Kidney glomerular epithelial cell (primary cell): Measurements from ENCODE around the gene PLEKHJ1.

ENCODE experiments used
- DNase-seq: peaks from one replicate; lab custom pipeline; 2025; lab: John Stamatoyannopoulos, UW

Gene PLEKHJ1

DNA sequence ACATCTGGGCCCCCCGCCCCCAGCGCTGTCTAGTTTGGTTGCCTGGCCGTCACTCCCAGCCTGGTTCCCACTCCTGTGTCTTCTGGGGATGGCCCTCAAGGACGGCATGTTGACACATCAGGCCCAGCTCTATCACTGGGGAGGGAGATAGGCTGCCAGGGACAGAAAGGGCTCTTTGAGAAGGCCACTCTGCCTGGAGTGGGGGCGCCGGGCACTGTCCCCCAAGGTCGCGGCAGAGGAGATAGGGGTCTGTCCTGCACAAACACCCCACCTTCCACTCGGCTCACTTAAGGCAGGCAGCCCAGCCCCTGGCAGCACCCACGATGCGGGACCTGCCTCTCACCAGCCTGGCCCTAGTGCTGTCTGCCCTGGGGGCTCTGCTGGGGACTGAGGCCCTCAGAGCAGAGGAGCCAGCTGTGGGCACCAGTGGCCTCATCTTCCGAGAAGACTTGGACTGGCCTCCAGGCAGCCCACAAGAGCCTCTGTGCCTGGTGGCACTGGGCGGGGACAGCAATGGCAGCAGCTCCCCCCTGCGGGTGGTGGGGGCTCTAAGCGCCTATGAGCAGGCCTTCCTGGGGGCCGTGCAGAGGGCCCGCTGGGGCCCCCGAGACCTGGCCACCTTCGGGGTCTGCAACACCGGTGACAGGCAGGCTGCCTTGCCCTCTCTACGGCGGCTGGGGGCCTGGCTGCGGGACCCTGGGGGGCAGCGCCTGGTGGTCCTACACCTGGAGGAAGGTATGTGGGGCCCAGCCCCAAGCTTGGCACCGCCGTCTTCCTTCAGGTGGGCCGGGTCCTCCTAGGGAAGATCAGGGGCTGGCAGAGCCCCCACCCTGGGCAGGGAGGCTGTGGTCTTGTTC is 13.1 kb upstream of the PLEKHJ1 start, which contains the start of gene AMH:
Gene AMH, plus strand, starts transcription at position 314 of the 857 bp plus-strand sequence. Its CDS starts 10 bp downstream, at position 324.
- no peak for DNase-seq

DNA sequence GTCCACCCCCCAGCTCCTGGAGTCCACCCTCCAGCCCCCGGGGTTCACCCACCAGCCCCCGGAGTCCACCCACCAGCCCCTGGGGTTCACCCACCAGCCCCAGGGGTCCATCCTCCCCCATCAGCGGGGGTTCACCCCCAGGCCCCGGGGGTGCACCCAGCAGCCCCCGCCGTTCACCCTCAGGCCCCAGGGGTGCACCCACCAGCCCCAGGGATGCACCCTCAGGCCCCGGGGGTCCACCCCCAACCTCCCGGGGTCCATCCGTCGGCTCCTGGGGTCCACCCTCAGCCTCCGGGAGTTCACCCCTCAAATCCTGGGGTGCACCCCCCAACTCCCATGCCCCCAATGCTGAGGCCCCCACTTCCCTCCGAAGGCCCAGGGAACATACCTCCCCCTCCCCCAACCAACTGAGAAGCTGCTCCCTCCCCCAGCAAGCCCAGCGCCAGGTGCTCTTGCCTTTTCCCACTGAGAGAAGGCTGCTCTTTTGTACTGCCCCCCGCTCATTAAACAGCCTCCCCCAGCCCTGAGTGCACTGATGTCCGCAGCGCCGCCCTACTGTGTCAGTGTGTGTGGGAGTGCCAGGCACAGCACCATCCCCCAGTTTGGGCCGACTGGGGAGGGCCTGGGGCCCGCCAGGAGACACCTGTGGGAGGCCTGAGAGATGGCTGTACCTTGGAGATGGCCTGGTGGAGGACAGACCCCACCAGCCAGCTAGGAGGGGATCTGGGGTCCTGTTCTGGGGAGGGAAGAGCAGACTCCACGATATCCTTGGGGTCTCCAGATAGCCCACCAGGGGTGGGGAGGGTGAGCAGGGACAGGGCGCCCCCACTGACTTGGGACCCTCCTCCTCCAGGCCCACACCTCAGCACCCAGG is 12.2 kb upstream of the PLEKHJ1 start:
- DNase-seq, result no peak

DNA sequence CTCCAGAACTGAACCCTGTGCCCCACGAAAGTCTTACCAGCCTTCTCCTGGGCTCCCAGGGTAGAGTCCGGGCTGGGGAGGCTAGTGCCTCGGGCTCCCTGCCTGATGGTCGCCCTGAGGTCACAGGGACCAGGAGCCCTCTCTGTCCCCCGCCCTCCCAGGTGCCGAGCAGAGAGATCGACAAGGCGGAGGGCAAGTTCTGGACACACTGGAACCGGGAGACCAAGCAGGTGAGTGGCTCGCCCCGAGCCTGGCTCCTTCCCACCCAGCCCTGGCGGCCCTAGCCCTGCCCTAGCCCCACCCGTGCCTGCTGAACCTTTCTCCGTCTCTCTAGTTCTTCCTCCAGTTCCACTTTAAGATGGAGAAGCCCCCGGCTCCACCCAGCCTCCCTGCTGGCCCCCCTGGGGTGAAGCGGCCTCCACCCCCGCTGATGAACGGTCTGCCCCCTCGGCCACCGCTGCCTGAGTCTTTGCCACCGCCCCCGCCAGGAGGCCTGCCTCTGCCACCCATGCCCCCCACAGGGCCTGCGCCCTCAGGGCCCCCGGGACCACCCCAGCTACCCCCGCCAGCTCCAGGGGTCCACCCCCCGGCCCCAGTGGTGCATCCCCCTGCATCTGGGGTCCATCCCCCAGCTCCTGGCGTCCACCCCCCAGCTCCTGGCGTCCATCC is 11.4 kb upstream of the PLEKHJ1 start:
- DNase-seq, result no peak

DNA sequence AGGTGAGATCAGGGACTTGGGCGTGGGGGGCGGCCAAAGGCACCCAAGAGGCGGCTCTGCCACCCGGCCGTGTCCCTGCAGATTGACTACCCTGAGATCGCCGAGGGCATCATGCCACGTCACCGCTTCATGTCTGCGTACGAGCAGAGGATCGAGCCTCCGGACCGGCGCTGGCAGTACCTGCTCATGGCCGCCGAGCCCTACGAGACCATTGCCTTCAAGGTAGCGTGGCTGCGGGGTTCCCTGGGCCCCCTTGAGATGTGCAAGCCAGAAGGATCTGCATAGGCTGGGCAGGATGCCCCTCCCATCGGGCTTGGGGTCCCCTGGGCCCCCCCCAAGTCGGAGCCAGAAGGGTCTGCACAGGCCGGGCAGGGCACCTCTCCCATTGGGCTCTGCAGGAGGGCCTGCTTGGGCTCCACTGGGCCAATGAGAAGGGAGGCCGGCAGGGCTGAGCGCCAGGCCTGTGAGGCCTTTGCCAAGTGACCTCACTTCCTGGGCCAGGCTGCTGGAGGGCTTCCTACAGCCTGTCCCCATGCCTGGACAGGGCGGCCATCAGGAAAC is 10.8 kb upstream of the PLEKHJ1 start:
- no peak for DNase-seq

DNA sequence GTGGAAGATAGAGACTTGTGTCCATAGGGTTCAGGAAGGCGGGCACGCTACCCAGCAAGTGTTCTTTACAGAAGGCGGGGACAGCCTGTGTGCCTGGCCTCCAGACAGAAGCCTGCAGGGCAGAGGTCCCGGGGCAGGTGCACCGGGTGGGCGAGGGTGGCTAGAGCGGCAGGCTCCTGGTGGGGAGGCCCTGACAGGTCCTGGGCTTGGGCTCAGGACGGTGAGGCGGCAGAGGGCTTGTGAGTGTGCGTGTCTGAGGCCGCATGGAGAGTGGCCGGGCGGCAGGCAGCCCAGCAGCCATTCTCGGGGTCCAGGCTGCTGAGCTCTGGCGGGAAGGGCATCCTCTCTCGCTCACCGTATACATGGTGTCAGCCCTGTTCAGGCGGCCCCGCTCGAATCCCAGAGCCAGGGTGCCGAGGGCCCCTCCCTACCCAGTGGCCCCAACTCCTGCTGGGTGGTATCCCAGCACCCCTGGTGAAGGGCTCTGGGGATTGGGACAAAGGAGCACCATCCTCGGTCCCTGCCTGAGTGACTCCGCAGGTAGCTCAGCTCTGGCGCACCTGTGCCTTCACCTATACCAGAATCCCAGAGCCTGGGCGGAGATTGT is 10.0 kb upstream of the PLEKHJ1 start:
- DNase-seq, result no peak

DNA sequence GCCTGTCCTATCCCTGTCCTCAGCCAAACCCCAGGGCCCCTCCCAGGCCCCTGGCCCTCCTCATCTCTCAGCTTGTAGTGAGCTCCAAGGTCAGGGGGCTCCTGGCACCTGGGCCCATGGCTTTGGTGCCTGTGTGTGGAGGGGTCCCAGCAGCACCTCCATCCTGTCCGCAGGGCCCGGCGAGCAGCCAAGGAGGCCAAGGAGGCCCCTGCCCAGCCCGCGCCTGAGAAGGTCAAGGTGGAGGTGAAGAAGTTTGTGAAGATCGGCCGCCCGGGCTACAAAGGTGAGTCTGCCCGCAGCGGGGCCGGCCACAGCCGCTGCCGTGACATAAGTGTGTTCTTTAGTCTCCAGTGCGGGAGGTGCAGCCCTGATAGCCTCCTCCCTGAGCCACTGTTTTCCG is 9.1 kb upstream of the PLEKHJ1 start:
- DNase-seq, result no peak

DNA sequence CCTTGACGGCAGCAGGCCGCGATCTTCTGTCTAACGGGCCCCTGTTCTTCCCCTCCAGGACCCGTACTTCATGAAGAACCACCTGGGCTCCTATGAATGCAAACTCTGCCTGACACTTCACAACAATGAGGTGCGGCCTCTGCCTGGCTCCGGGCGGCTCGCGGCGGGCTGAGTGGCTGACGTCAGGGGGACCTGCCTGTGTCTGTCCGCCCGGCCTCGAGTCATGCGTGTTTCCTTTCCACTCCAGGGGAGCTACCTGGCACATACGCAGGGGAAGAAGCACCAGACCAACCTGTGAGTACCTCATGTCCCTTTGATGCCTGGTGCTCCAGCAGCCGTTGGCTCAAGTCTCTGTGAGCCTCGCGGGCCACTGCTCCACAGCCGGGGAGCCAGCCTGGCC is 8.4 kb upstream of the PLEKHJ1 start:
- no peak for DNase-seq

DNA sequence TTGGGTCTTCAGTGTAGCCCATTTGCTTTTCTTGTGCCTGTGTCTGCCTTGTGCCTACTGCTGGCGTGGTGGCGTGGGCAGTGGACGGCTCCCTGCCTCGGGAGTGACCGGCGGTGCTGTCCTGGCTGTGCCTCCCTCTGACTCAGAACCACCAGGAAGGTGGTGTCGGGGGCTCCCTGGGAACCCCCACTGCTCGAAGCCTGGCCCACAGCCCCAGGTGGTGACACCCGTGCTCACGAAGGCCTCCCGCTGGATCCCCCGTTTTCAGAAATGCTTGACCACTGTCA is 7.9 kb upstream of the PLEKHJ1 start:
- DNase-seq, result no peak

DNA sequence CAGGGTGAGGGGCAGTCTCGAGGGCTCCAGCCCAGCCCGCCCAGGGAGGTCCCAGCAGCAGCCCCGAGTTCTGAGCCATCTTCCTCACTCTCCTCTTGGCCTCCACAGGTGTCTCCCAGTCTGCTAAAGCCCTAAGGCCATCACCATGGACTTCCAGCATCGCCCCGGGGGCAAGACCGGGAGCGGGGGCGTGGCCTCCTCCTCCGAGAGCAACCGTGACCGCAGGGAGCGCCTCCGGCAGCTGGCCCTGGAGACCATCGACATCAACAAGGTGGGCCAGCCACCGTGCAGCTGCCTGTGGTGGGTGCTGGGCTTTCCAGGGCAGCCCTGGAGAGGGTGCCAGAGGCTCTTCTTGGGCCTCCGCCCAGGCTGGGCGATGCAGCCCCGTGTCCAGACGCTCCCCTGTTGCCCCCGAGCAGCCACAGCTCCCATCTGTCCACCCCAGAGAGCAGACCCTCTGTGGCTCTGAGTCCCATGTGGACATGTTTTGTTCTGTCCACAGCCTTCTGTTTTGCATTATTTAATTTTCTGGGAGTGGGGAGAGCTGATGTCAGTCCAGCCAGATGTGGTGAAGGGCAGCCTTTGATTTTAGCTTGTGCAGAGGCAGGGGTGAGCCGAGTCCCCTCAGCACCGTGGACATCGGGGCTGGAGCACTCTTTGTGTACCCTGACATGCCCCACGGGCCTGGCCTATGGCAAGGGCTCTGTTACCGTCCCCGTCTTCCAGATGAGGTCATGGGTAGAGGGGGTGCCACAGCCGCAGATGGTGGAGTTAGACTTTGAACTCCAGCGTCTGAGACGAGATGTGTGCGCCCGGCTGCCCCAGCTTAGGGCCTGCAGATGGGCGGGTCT is 7.4 kb upstream of the PLEKHJ1 start:
- no peak for DNase-seq

DNA sequence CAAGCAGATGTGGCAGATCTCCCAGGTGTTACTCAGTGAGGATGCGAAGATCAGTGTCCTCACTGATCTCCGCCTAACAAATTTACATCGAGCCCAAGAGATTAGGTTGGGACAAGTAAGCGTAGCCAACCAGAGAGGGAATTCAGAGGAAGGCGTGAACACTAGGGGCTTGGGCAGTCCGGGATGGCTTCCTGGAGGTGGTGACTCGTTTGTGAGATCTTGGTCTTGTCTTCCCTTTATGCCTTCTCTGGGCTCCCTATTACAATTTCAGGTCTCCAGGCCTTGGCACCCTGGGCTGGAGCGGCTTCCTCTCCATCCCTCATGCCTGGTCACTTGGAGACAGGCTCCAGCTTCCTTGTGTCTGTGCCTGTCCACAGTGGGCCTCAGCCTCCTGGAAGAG is 6.7 kb upstream of the PLEKHJ1 start:
- DNase-seq, result no peak

DNA sequence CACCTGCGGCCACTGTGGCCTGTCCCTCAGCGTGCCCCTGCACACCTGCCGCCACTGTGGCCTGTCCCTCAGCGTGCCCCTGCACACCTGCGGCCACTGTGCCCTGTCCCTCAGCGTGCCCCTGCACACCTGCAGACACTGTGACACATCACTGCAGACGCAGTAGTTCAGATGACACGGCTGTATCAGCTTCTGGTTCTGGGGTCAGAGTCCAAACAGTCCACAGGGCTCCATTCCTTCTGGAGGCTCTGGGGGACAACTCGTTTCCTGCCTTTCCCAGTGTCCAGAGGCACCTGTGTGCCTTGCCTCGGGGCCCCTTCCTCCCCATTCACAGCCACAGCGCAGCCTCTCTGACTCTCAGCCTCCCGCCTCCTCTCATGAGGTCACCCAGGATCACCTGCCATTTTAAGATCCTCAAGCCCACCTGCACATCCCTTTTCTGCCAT is 6.0 kb upstream of the PLEKHJ1 start:
- DNase-seq, result no peak

DNA sequence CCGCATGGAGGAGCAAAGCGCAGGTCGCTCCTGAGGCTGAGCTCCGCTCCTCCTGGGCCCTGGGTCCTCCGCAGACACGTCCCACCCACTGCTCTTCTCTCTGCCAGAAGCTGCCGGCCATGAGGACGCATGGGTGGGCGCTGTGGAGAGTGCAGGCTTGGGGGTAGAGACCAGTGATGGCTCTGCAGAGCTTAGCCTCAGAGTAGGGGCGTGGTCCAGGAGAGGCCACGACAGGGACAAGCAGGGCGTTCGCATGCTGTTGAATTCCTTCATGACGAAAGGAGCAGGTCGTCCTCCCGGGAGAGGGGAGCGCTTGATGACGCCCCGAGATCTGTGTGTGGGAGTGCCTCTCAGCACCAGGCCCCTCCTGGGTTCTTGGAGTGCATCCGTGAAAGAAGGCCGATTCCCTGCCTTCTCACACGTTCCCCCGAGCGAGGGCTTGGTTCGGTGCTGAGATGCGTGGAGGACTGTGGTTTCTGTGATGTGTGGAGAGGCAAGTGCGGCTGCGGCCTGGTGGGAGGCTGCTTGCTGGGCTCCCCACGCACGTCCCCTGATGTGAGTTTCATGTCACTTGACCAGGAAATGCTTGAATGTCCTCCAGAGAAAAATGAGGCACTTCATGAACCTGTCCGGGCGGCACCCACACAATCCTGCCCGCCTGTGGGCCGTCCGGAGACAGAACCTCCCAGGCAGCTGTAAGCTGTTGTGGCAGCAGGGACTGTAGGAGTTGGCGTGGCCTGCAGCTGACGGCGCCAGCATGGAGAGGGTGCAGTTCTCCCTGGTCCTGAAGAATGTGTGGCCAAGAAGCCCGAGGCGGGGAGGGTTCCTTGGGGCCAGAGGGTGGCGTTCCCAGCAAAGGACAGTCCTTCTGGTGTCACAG is 5.0 kb upstream of the PLEKHJ1 start:
- DNase-seq, result no peak

DNA sequence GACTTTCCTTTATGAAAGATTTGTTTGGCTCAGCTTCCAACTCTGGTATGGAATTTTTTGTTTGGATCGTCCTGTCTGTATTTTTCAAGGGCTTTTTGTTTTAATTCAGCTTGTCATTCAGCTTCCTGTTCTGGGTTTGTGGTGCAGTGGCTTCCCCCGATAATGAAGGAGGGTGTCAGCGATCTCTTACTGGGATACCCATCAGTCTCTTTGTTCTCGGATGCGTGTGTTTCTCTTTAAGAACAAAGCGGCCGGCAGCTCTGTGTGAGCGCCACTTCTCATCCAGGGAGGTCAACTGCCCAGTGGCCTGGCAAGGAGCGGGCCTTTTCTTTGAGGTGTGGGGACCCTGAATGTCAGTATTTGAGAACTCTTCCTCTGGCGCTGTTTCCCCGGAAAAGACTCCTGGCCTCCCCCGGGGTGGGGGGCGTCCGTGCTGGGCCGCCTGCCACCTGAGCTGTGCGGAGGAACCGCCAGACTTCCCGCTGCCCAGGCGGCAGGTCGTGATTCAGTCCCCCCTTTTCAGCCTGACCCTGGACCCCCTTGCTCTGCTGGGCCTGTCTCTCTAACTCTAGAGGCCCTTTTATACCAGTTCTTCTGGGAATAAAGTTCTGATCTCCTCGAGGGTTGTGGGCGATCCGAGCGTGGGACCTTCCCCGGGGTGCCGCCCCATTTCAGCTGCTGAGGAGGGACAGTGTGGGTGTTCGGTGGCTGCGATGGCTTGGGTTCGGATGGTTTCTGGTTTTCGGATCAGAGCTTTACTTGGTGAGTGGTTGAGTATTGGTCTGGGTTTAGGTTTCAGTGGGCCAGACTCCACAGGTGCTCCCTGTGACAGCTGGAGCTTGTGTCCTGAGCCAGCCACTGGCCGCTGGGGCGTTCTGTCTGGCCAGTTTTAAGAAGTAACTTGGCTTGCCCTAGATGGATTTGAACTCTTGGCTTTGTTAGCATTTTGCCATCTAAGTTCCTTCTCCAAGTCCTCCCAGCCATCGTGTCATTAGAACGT is 3.9 kb upstream of the PLEKHJ1 start:
- no peak for DNase-seq

DNA sequence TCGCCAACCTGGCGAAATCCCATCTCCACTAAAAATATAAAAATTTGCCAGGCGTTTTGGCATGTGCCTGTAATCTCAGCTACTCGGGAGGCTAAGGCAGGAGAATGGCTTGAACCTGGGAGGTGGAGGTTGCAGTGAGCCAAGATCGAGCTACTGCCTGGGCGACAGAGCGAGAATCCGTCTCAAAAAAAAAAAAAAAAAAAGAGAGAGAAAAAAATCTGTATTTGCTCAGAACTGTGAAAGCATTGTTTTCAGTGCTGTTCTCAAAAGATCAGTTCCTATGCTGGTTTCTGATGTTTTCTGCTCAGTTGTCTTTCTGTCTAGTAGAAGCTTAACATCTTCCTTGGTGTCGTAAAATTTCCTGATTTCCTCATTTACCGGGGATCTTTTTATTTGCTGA is 3.0 kb upstream of the PLEKHJ1 start:
- no peak for DNase-seq

DNA sequence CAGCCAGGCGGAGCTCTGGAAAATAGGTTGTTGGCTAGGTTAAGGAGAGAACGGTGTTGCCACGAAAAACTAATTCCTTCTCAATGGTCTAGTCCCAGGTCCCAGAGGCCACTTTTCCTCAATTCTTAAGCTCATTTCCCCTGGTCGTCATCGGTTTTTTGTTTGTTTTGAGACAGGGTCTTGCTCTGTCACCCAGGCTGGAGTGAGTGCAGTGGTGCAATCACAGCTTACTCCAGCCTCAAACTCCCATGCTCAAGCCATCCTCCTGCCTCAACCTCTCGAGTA is 1.7 kb upstream of the PLEKHJ1 start:
- DNase-seq, result no peak

DNA sequence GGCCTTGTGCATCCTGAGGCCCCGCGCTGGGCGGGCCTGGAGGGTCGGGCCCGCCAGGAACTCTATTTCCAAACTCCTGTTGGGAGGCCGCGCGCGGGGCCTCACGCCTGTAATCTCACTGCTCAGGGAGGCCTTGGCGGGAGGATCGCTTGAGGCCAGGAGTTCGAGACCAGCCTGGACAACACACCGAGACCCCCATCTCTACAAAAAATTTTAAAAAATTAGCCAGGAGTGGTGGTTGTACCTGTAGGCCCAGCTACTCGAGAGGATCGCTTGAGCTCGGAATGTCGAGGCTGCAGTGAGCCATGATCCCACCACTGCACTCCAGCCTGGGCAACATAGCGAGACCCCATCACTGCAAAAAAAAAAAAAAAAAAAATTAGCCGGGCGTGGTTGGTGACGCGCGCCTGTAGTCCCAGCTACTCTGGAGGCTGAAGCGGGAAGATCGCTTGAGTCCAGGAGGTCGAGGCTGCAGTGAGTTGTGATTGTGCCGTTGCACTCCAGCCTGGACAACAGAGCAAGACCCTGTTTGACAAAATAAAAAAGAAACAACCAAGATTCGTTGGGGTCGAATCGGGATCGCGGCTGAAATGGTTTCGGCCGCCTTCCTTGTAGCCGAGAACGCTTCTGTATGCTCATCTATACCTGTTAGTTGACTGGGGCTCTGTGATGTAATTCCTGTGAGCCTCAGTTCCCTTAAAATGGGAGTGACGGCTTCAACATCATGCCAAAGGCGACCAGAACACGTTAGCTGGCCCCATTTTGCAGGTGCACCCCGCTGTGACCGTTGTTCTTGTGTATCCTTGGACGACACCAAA is 1.1 kb upstream of the PLEKHJ1 start:
- no peak for DNase-seq

DNA sequence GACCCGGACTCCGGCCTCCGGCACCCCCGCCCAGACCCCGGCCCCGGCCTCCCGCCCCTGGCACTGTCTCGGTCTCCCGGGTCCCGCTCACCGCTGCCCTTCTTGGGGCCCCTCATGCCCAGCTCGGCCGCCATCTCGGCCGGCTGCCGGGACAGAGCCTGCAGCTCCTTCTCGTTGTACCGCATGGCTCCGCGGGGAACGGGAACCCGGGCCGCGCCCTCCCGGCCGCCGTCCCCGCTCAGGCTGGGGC is 140 bp downstream of the PLEKHJ1 start:
- DNase-seq, result no peak

DNA sequence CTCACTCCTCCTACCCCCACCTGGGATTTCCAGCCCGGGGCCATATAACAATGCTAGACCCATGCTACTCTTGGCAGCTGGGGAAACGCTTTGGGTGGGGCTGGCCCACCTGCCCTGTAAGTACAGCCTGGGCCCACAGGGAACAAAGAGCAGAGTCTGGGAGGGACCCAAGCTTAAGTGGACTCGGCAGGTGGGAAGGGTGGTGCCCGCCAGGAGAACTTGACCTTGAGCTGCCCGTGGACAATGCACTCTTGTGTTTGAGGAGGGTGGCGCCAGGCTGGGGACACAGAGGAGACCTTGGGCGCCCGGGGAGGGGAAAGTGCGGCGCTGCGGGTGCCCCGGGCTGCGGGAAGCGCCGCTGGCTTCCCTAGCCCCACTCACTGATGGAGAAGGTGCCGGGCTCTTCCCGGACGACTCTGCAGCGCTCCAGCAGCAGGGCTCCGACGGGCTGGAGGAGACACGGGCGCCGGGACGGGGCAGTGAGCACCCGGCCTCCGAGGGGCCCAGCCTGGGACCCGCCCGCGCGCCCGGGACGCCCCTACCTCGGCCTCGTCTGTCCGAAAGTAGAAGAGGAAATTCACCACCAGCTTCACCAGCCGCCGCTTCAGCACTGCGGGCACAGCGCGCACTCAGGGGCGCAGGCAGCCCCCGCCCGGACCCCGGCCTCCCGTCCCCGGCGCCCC is 607 bp downstream of the PLEKHJ1 start:
- DNase-seq, result no peak
